Stimulated activated CD8-positive, alpha-beta memory T cell treated with anti-CD3 and anti-CD28 coated beads, Interleukin-12 subunit alpha, Interleukin-12 subunit beta, amount 100 ng/mL, for 24 hours (primary cell): Measurements from ENCODE around the gene GRB10.

ENCODE experiments used
- DNase-seq: peaks from one replicate; pipeline ENCODE4 v3.0.0-alpha.2; 2020; ENCODE audit errors: extremely low read depth

The GRB10 gene

DNA sequence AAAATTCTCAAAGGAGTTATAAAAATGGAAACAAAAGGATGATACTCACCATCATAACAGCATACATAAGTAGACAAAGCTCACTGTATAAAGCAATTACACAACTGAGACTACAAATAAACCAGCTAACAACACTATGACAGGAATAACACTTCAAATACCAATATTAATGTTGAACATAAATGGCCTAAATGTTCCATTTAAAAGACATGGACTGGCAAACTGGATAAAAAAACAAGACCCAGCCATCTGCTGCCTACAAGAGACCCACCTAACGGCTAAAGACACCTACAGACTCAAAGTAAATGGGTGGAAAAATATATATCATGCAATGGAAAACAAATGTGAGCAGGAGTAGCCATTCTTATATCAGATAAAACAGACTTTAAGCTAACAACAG lies 148.3 kb downstream of the GRB10 start:
- DNase-seq = no peak

DNA sequence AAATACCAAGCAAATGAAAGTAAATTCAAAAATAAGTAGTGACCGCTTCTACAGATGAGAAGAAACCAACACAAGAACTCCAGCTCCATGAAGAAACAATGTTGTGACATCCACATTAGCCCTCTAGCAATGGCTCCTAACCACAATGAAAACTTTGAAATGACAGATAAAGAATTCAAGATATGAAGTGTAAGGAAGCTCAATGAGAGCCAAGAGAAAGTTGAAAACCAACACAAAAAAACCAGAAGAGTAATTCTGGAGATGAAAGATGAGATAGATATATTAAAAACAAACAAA lies 149.3 kb downstream of the GRB10 start:
- DNase-seq = no peak

DNA sequence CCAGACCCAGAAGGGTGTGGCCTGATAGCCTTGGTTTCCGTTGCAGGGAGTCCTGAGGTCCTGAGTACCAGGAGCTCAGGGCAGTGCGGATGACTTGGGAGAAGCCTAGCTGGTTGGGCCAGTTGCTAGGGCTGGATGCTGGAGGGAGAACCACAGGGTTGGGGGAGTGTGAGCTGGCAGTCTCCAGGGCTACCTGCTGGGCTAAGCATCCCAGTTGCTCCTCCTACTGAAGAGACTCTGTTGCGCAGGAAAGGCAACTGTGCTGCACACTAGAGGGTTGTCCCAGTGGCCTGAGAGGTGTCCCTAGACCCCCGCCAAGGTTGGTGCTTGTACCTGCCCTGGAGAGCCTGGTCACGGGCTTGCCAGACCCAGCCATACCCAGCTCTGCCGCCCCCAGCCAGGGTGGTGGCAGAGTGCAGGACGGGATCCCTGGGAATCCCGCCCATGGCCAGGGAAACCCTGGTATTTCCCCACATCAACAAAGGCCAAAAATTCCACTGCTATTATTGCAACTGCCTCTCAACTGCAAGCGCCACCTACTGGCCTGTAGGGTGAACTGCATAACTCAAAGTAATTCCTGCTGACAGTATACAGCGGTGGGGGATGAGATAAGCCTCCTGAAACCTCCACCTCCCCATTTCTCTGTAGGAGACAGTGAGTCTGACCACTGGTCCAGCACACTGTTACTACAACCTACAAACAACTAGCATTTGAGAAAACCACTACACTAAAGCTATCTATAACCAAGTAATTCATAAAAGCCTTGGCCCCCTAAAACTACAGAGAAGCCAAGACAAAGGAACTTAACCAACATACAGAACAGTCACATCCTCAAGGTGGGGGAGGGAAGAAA lies 149.9 kb downstream of the GRB10 start:
- peak; percentile 11 for DNase-seq

DNA sequence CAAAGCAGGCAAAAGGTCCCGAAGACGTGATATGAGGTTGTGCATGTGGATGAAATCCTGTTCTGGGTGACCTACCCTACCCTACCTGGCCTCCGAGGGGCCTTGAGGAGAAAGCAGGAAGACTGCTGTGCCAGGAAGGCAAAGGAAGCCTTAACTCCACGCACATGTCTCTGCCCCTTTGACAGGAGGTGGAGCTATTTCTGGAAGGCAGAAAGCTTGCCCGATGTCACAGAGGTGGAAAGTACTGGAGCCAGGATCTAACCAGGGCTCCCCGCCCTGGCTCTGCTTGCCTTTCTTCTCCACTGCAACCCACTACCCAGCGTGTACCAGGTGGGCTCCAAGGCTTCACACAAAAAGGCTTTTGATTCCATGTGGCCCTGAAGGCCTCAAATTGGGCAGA lies 151.1 kb downstream of the GRB10 start:
- no peak for DNase-seq

- DNase-seq = no peak
Observed at GRCh38 chr7:50631100-50631499, 151.6 kb downstream of the GRB10 start.

DNA sequence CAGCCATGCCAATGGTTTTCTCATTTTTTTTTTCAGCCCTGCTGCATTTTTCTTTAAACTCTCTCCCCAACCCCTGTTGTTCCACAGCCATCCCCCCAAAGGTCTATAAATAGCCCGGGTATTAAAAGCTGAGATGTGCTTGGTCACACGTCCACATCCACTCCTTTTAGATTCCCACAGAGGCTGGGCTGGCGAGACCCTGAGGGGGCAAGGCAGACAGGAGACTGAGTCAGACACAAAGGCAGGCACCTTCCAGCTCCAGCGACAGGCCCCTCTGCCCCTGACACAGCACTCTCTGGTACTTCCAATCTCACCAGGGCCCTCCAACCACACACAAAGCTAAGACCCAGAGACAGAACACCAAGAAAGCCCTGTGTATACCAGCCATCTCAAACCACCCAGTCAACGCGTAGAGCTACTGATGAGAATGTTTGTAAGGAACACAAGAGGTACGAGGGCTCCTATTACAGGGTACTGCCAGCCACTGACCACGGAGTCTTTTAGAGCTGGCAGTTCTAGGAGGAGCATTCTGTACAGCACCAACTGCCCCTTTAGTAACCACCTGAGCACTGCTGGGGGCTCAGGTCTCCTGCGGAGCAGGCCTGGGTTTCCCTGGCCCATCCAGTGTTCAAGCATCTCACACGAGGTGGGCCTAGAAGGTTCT lies 153.3 kb downstream of the GRB10 start:
- DNase-seq = no peak

DNA sequence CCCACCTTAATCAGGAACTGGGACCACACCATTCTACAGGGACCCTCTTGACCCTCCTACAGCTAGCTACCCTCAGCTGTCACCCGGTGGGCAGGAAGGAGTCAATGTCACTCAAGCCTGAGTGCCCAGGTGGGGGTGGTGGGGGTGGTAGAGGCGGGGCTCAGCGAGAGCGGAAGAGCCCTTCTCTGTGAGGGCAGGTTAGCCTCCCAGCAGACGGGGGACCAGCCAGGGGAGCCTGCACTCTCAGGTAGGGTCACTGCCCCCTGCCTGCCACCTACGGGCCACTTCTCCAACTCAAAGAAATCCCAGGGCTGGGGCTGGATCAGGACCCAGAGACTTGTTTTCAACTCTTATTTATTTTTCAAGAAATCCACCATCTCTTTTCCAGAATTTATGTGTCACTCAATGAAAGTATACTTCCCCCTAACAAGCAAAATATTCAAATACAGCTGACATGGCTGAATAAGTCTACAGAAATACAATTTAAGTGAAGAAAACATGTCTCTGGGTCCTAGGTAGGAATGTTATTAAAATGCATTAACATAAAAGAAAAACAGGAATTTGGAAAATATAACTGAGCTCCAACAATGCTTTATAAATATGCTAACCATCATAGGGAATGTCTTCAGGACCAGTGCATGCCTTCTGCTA lies 154.1 kb downstream of the GRB10 start:
- DNase-seq = no peak

DNA sequence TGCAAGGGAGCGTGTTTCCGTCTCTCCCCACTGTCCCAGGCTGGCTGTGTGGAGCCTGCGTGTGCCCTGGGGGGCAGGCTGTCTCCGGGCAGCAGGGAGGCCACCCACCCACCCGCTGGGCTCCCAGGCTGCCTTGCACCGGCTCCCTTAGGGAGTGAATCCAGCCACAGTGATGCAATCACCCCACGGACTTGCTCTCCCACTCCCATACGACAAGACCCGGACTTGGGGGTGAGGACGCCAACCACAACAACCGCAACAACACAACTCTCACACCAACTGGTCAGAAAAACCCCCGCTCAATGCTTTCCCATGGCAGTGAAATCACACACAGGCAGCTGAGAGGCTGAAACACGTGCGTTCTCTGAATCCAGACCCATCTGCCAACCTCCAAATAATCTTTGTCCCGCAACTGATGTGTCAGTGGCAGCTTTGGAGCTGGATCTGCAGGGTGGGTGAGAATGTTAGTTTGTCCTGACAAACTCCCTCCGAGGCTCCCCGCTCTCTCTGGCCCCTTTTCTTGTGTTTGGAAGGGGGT lies 154.8 kb downstream of the GRB10 start:
- DNase-seq = no peak

DNA sequence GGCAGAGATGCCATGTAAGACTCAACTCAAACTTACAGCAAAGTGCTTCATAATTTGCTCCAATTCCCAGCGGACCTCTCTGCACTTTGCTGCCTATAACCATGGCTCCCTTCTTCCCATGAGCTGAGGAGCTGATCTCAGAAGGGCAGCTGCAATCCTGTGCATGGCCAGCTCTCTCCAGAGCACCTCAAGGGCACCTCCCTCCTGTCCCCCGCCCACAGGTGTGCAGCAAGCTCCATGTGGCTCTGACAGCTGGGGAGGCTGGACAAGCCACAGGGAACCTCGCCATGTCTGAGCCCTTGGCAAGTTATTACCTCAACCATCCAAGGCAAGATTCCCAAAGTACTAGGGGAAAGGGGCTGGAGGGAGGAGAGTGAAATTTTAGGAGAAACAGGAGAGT lies 156.4 kb downstream of the GRB10 start:
- DNase-seq = no peak

GRCh38 chr7:50625360-50625759 lies 157.3 kb downstream of the GRB10 start:
- DNase-seq = no peak

DNA sequence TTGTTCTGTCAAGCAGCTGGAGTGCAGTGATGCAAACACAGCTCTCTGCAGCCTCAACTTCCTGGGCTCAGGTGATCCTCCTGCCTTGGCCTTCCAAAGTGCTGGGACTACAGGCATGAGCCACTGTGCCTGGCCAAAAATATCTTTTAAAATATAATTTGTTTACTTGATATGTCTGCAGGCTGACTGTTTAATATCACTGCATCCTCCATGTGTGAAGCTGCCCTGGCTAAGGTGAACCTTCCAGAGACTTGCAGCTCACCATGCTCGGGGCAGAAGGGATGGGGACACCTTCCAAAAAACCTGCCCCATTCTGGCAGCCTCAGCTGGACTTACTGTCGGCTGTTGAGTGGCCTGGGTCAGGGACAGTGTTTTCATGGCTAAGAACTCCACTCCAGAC lies 159.9 kb downstream of the GRB10 start:
- no peak for DNase-seq

GRCh38 chr7:50621973-50622490 lies 160.7 kb downstream of the GRB10 start:
- DNase-seq = no peak

DNA sequence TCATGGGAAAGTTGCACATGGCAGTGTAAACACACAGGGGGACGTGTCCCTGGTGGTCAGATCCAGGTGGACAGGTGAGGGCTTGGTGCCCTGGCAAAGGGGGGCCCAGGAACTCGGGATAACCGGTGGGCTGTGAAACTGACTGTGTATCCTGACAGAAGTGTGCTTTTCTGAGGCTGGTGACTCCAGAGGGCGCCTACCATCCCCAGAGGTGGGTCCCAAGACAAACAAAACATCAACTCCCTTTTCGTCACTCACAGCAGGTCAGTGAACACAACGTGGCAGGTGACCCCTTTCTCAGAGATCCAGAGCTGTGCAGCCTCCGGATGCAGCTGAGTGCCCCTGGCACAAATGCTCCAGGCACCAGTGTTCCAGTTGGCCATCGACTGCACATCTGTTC lies 161.5 kb downstream of the GRB10 start:
- DNase-seq = no peak

GRCh38 chr7:50620433-50620832 lies 162.3 kb downstream of the GRB10 start:
- DNase-seq = no peak

- DNase-seq = no peak
Observed at GRCh38 chr7:50619684-50620083, 163.0 kb downstream of the GRB10 start.

- DNase-seq = no peak
Observed at GRCh38 chr7:50618281-50618680, 164.4 kb downstream of the GRB10 start.

GRCh38 chr7:50615519-50616080 lies 167.1 kb downstream of the GRB10 start:
- DNase-seq = no peak

GRCh38 chr7:50614721-50615518 lies 167.8 kb downstream of the GRB10 start:
- DNase-seq = no peak

DNA sequence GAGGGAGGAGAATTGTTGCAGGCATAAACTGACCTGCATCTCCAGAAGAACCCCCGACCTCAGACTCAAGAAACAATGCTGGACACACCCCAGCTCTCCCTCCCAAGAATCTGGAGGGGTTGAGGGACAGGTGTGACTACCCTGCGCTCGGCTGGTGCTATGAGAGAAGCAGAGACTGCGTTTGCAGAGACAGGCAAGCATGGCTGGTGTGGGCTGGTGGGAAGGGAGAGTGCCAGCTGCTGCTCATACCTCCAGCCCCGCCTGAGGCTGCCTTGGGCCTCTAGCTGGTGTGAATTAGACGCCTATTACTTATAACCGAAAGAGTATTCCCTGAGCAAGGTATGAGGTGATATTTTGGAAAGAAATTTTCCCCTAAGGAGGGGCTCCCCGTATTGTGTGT lies 169.2 kb downstream of the GRB10 start:
- no peak for DNase-seq

GRCh38 chr7:50612704-50613103 lies 170.0 kb downstream of the GRB10 start:
- DNase-seq = no peak

DNA sequence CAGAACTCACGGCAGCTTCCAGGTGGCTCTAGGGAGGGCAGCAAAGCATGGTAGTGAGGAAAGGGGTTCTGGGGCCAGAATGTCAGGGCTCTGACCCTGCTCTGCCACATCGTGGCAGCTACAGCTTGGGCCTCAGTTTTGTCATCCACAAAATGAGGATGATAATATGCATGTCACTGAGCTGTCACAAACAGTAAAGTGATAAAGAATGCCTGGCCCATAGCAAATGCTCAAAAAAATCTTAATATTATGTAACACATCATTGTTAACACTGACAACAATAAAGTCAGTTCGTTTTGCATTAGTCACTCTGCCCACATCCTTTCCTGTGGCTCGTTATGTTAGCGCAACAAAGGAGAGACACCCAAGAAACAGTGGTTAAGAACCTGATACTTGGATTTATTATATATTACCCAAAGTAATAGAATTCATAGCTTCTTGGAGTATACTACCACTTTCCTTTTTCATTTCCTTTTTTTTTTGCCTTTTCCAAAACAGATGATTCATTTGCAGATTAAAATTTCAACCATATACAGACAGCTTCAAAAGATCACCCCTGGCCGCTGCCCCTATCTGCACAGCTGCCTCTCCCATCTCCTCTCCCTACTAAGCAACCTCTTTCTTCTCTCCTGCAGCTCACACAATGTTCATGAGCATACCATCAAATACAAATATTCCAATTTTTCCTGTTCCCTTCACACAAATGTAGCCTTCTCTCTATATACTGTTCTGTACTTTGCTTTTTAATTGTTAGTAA lies 172.0 kb downstream of the GRB10 start:
- DNase-seq = peak; percentile 14
